HCT116 (cell line): ENCODE results near the gene RAB5IF. TPM values are rescaled to one million over a fixed set of nuclear protein-coding genes. Genes with fewer than 3 reads are reported as not detected.
A peak's percentile ranks its signal among the peaks of the same experiment; 100 is the strongest.

Experiments used
- ATAC-seq: fragments of 200-7000 bp; cut with Tn5 transposase; 2 replicates; pipeline ENCODE4 v1.9.1; 2020; ENCODE audit warnings: mild to moderate bottlenecking, moderate library complexity
- BruUV-seq: library from RNA; stranded (reverse); fragments of 400-500 nt; replicated peaks from 2 replicates; lab custom pipeline; 2021; lab: Mats Ljungman, UMichigan
- CTCF ChIA-PET: fragments of 300-600 bp; sonication (Branson Sonifier 250); formaldehyde crosslinking; loops from one replicate; lab custom pipeline; 2021; ENCODE audit warnings: antibody characterized with exemption; lab: Charles Lee
- POLR2A ChIA-PET: fragments of 300-600, 350-600 bp; sonication (Branson Sonifier 250); formaldehyde crosslinking; loops from one replicate; lab custom pipeline; 2021; ENCODE audit warnings: antibody characterized with exemption; lab: Charles Lee
- RAD21 ChIA-PET, 2 experiments: fragments of 300-600 bp; sonication (Branson Sonifier 250); formaldehyde crosslinking; loops; one replicate each; lab custom pipeline; 2023; ENCODE audit warnings: low total read pairs in 2 of 2; ENCODE audit not compliant: uncharacterized antibody in 2 of 2, unreplicated experiment in 2 of 2, low non-redundant PET in 1 of 2; lab: Charles Lee
- DNase-seq: peaks from one replicate; pipeline ENCODE4 v3.0.0-alpha.2; 2010; ENCODE audit warnings: low read depth, low spot score
- H2AFZ ChIP-seq: fragments of 200-600 bp; shearing (Covaris generic), sonication (generic); 2 replicates; pipeline ENCODE4 v1.6.1; 2017; ENCODE audit warnings: low read depth, mixed run types, mixed read lengths, antibody characterized with exemption, low read length; ENCODE audit not compliant: poor library complexity, severe bottlenecking
- H3K27ac ChIP-seq: 2 replicates; pipeline ENCODE4 v1.5.1; 2012; ENCODE audit warnings: low read depth, low read length
- H3K27me3 ChIP-seq: fragments of 200-600 bp; sonication (generic); 2 replicates; pipeline ENCODE4 v1.6.1; 2016; ENCODE audit warnings: mixed run types, low read length, mixed read lengths; ENCODE audit not compliant: insufficient read depth
- H3K36me3 ChIP-seq, 2 experiments: fragments of 200-500 bp in 1 of 2; fragments of 200-600 bp in 1 of 2; sonication (Bioruptor generic) in 1 of 2; sonication (generic) in 1 of 2; 2 replicates each; pipeline versions ENCODE4 v1.5.1 to v1.6.1; 2014 to 2016; ENCODE audit warnings: low read length in 2 of 2, inconsistent platforms in 1 of 2, mixed read lengths in 1 of 2, mixed run types in 1 of 2; ENCODE audit not compliant: insufficient read depth in 2 of 2, control insufficient read depth in 1 of 2
- H3K4me1 ChIP-seq, 2 experiments: fragments of 200-600 bp in 1 of 2; sonication (generic) in 1 of 2; 2 replicates each; pipeline versions ENCODE4 v1.5.1 to v1.6.1; 2012 to 2017; ENCODE audit warnings: low read length in 2 of 2, inconsistent platforms in 1 of 2, mild to moderate bottlenecking in 1 of 2, mixed read lengths in 1 of 2, mixed run types in 1 of 2, moderate library complexity in 1 of 2; ENCODE audit not compliant: insufficient read depth in 2 of 2, control insufficient read depth in 1 of 2
- H3K4me2 ChIP-seq: fragments of 200-600 bp; sonication (generic); 2 replicates; pipeline ENCODE4 v1.6.1; 2017; ENCODE audit warnings: mixed run types, low read length, mixed read lengths
- H3K4me3 ChIP-seq, 2 experiments: fragments of 200-600 bp in 1 of 2; sonication (generic) in 1 of 2; replicated peaks in 1 of 2; 2 replicates each; pipeline ENCODE4 v1.5.1; 2011 to 2016; ENCODE audit warnings: low read length in 2 of 2, control low read depth in 1 of 2, low read depth in 1 of 2, mild to moderate bottlenecking in 1 of 2, mixed read lengths in 1 of 2, mixed run types in 1 of 2
- H3K79me2 ChIP-seq: fragments of 200-600 bp; sonication (generic); 2 replicates; pipeline ENCODE4 v1.6.1; 2017; ENCODE audit warnings: mild to moderate bottlenecking, mixed run types, low read length, moderate library complexity, mixed read lengths; ENCODE audit not compliant: insufficient read depth
- H3K9ac ChIP-seq: fragments of 200-600 bp; sonication (generic); 2 replicates; pipeline ENCODE4 v1.6.1; 2016; ENCODE audit warnings: low read length, mixed read lengths
- H3K9me2 ChIP-seq: fragments of 200-600 bp; sonication (generic), shearing (Covaris generic); 2 replicates; pipeline ENCODE4 v1.6.1; 2017; ENCODE audit warnings: mixed run types, mild to moderate bottlenecking, moderate library complexity; ENCODE audit not compliant: insufficient read depth
- H3K9me3 ChIP-seq, 2 experiments: fragments of 200-500 bp in 1 of 2; fragments of 200-600 bp in 1 of 2; sonication (Bioruptor generic) in 1 of 2; sonication (generic) in 1 of 2; 2 replicates each; pipeline ENCODE4 v1.6.1; 2014 to 2017; ENCODE audit warnings: low read length in 2 of 2, mixed read lengths in 2 of 2, inconsistent platforms in 1 of 2, low read depth in 1 of 2, mild to moderate bottlenecking in 1 of 2, mixed run types in 1 of 2, moderate library complexity in 1 of 2; ENCODE audit not compliant: control insufficient read depth in 1 of 2, insufficient read depth in 1 of 2
- H4K20me1 ChIP-seq: fragments of 200-600 bp; sonication (generic), shearing (Covaris generic); 2 replicates; pipeline ENCODE4 v1.6.1; 2017; ENCODE audit warnings: mixed run types, mild to moderate bottlenecking, moderate library complexity; ENCODE audit not compliant: insufficient read depth
- CEBPB ChIP-seq: IDR thresholded peaks from 2 replicates; pipeline ENCODE4 v1.6.1; 2012; ENCODE audit warnings: low read depth
- CTCF ChIP-seq, 3 experiments: fragments of 200-600 bp in 1 of 3; sonication (generic) in 1 of 3; IDR thresholded peaks in 2 of 3; conservative IDR thresholded peaks in 1 of 3; 2 replicates each; pipeline ENCODE4 v1.5.1; 2012 to 2017; ENCODE audit warnings: low read depth in 2 of 3, low read length in 2 of 3, antibody characterized with exemption in 1 of 3, borderline replicate concordance in 1 of 3, control low read depth in 1 of 3, mild to moderate bottlenecking in 1 of 3, mixed read lengths in 1 of 3, mixed run types in 1 of 3, moderate library complexity in 1 of 3; ENCODE audit not compliant: insufficient read depth in 1 of 3
- EGR1 ChIP-seq: IDR thresholded peaks from 2 replicates; pipeline ENCODE4 v1.6.1; 2012; ENCODE audit warnings: low read depth
- EZH2 ChIP-seq: fragments of 200-600 bp; sonication (generic); IDR thresholded peaks from 2 replicates; pipeline ENCODE4 v1.6.1; 2017; ENCODE audit warnings: antibody characterized with exemption, mixed run types
- EZH2phosphoT487 ChIP-seq: fragments of 200-600 bp; IDR thresholded peaks from 2 replicates; pipeline ENCODE4 v1.6.1; 2018; ENCODE audit warnings: antibody characterized with exemption, borderline replicate concordance
- FOSL1 ChIP-seq: IDR thresholded peaks from 2 replicates; pipeline ENCODE4 v1.6.1; 2012; ENCODE audit warnings: low read depth
- JUND ChIP-seq: IDR thresholded peaks from 2 replicates; pipeline ENCODE4 v1.6.1; 2012
- POLR2A ChIP-seq: IDR thresholded peaks from 2 replicates; pipeline ENCODE4 v1.7.0; 2011; ENCODE audit warnings: borderline replicate concordance; ENCODE audit not compliant: insufficient read depth, insufficient read length; ENCODE audit errors: extremely low read depth
- POLR2AphosphoS5 ChIP-seq: IDR thresholded peaks from 2 replicates; pipeline ENCODE4 v1.6.1; 2011; ENCODE audit warnings: mild to moderate bottlenecking, low read depth, low read length, moderate library complexity
- SP1 ChIP-seq: IDR thresholded peaks from 2 replicates; pipeline ENCODE4 v1.6.1; 2012; ENCODE audit warnings: low read depth
- TCF7L2 ChIP-seq: IDR thresholded peaks from 2 replicates; pipeline ENCODE4 v1.7.0; 2011; ENCODE audit warnings: borderline replicate concordance, inconsistent platforms; ENCODE audit not compliant: insufficient read depth, insufficient read length; ENCODE audit errors: extremely low read depth
- YY1 ChIP-seq: IDR thresholded peaks from 2 replicates; pipeline ENCODE4 v1.6.1; 2011; ENCODE audit warnings: low read length, low read depth, moderate library complexity, mild to moderate bottlenecking; ENCODE audit not compliant: insufficient replicate concordance; ENCODE audit errors: extremely low read depth
- ZFX ChIP-seq: fragments of 450-650 bp; IDR thresholded peaks from 2 replicates; pipeline ENCODE4 v1.6.1; 2017
- intact Hi-C: fragments of 100-400 bp; cut with micrococcal nuclease; formaldehyde crosslinking; loops from 2 replicates; pipeline ENCODE4 v1.10.0; 2022
- total RNA-seq: library from RNA; stranded (reverse); gene quantifications from one replicate; pipeline ENCODE4 v1.2.1, GENCODE V29; 2021; ENCODE audit not compliant: unreplicated experiment
- TF ChIP-seq, protein P1 (sequence below): IDR thresholded peaks from 2 replicates; pipeline ENCODE4 v1.6.1; 2011; ENCODE audit warnings: mild to moderate bottlenecking, low read length, moderate library complexity; ENCODE audit not compliant: insufficient replicate concordance; ENCODE audit errors: extremely low read depth
- TF ChIP-seq, protein P2 (sequence below): IDR thresholded peaks from 2 replicates; pipeline ENCODE4 v1.6.1; 2012
- TF ChIP-seq, protein P3 (sequence below): IDR thresholded peaks from 2 replicates; pipeline ENCODE4 v1.6.1; 2012
- TF ChIP-seq, protein P4 (sequence below): IDR thresholded peaks from 2 replicates; pipeline ENCODE4 v1.6.1; 2012; ENCODE audit warnings: low read depth

Gene RAB5IF
- total RNA-seq, 1 experiment from 2014 or later, result 82.9 TPM

- Histone ChIP-seq H3K27ac (no peak overlapping the region), H3K79me2 (0 out of 2 replicates have a peak, but pooled peaks cover under 1% of the 10 kb centered on the region), H2AFZ (no peak overlapping the region), H3K4me1 (peaks cover 5 to 20% of the 10 kb centered on the region in 2 experiments), H3K9me3 (peaks cover 0 to 4% of the 10 kb centered on the region in 2 experiments; a peak in 1 of 4 replicates), H3K9me2 (no peaks in the 10 kb centered on the region), H3K27me3 (no peaks in the 10 kb centered on the region), H3K9ac (no peak overlapping the region), H3K4me3 (no peak overlapping the region), H3K36me3 (no peaks in the 10 kb centered on the region), H3K4me2 (0 out of 2 replicates have a peak overlapping the region, but pooled peaks have one; percentile 13), H4K20me1 (no peaks in the 10 kb centered on the region)
- TF ChIP-seq YY1 (no peak), CTCF (IDR thresholded peaks at IDR 0.05 in 2 of 3, conservative IDR thresholded peaks at IDR 0.05 in 1 of 3; ENCODE audit: borderline replicate concordance in 1 of 3, insufficient read depth in 1 of 3, low read depth in 2 of 3, low read length in 2 of 3) (no peak), FOSL1 (no peak), POLR2A (no peak), JUND (no peak), EZH2phosphoT487 (no peak), ZFX (no peak), SP1 (no peak), EGR1 (no peak), POLR2AphosphoS5 (no peak), EZH2 (no peak), TCF7L2 (no peak), CEBPB (no peak)
- TF ChIP-seq, protein P1, sequence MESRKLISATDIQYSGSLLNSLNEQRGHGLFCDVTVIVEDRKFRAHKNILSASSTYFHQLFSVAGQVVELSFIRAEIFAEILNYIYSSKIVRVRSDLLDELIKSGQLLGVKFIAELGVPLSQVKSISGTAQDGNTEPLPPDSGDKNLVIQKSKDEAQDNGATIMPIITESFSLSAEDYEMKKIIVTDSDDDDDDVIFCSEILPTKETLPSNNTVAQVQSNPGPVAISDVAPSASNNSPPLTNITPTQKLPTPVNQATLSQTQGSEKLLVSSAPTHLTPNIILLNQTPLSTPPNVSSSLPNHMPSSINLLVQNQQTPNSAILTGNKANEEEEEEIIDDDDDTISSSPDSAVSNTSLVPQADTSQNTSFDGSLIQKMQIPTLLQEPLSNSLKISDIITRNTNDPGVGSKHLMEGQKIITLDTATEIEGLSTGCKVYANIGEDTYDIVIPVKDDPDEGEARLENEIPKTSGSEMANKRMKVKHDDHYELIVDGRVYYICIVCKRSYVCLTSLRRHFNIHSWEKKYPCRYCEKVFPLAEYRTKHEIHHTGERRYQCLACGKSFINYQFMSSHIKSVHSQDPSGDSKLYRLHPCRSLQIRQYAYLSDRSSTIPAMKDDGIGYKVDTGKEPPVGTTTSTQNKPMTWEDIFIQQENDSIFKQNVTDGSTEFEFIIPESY, result no peak
- TF ChIP-seq, protein P2, sequence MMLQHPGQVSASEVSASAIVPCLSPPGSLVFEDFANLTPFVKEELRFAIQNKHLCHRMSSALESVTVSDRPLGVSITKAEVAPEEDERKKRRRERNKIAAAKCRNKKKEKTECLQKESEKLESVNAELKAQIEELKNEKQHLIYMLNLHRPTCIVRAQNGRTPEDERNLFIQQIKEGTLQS, result no peak
- TF ChIP-seq, protein P3, sequence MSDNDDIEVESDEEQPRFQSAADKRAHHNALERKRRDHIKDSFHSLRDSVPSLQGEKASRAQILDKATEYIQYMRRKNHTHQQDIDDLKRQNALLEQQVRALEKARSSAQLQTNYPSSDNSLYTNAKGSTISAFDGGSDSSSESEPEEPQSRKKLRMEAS, result no peak
- TF ChIP-seq, protein P4, sequence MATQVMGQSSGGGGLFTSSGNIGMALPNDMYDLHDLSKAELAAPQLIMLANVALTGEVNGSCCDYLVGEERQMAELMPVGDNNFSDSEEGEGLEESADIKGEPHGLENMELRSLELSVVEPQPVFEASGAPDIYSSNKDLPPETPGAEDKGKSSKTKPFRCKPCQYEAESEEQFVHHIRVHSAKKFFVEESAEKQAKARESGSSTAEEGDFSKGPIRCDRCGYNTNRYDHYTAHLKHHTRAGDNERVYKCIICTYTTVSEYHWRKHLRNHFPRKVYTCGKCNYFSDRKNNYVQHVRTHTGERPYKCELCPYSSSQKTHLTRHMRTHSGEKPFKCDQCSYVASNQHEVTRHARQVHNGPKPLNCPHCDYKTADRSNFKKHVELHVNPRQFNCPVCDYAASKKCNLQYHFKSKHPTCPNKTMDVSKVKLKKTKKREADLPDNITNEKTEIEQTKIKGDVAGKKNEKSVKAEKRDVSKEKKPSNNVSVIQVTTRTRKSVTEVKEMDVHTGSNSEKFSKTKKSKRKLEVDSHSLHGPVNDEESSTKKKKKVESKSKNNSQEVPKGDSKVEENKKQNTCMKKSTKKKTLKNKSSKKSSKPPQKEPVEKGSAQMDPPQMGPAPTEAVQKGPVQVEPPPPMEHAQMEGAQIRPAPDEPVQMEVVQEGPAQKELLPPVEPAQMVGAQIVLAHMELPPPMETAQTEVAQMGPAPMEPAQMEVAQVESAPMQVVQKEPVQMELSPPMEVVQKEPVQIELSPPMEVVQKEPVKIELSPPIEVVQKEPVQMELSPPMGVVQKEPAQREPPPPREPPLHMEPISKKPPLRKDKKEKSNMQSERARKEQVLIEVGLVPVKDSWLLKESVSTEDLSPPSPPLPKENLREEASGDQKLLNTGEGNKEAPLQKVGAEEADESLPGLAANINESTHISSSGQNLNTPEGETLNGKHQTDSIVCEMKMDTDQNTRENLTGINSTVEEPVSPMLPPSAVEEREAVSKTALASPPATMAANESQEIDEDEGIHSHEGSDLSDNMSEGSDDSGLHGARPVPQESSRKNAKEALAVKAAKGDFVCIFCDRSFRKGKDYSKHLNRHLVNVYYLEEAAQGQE, result no peak
- DNase-seq (no peak), ATAC-seq (no peak)
- ChIA-PET CTCF (no interaction called here), RAD21 (no interaction called here), POLR2A (no interaction called here)
- intact Hi-C loops, result no loop called here
- BruUV-seq, result no TSS peak
Observed at GRCh38 chr20:36569847-36570429, 35.6 kb upstream of the RAB5IF start.
